VCaP (cell line): ENCODE data around the gene AHI1.
"Not testable (repeated sequence)": the region's sequence is repeated elsewhere in the genome, so short reads cannot be mapped to it uniquely, and the experiment has no call there.

ENCODE experiments used
- H3K27ac ChIP-seq: fragments of 450-650 bp; 2 replicates; pipeline ENCODE4 v1.5.1; 2017
- CTCF ChIP-seq: fragments of 450-650 bp; conservative IDR thresholded peaks from 2 replicates; pipeline ENCODE4 v1.5.1; 2017; ENCODE audit warnings: mild to moderate bottlenecking, moderate library complexity

AHI1 gene

DNA sequence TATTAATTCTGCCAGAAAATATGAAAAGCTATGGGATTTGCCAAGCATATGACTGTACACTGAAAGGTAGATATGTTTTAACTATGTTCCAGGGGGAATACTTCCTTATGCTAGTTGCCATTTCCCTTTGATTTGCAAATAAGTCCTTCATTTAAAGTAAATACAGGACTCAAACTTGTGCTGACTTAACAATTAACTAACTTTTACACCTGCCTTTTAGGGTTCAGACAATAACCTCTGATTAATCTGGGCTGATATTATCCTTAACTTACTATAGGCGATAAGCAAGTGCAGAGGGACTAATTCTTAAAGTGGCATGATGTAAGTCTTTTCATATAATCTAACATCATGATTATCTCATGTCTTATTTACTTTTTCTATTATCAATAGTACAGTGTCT, 143.1 kb downstream of the AHI1 start:
- no peak for TF ChIP-seq CTCF
- H3K27ac ChIP-seq: no peak overlapping the region

- no peak overlapping the region for H3K27ac ChIP-seq
- no peak for TF ChIP-seq CTCF
Observed at GRCh38 chr6:135353113-135353512, 144.4 kb downstream of the AHI1 start.

DNA sequence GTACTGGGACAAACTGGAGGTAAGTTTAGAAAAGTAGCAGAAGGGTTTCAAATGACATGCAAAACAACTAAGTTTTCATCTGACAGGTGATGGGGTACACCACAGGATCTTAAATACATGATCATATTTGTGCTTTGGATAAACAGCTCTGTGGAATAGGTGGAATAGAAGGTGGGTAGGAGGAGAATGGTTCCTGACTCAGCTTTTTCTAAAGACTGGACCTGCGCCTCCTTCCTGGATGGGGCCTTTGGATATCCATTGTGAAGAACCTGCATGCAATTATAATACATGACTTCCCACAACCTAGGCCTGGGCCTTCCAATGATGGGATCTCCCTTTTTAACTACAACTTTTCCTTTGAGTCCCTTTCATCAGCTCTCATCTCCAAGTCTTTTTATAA, 145.9 kb downstream of the AHI1 start:
- H3K27ac ChIP-seq: no peak overlapping the region
- no peak for TF ChIP-seq CTCF

DNA sequence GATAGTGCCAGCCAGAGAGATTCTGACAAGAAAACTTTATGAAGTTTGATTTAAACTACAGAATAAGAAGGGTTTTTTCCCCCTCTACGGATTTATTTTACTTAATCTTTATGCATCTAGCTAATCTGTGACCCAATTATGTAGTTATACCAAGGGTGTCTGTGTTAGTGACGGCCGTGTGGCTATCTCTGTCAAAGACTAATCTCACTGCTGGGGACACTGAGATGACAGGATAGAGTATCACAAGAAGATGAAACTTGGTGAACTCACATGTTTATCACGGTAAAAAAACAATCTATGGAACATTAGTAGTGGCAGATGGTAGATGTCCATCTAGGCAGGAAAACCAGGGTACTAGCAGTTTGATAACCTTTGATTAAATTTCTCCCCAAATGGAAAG, 149.7 kb downstream of the AHI1 start:
- TF ChIP-seq CTCF: no peak
- H3K27ac ChIP-seq: no peak overlapping the region

- no peak for TF ChIP-seq CTCF
- no peak overlapping the region for H3K27ac ChIP-seq
Observed at GRCh38 chr6:135346747-135347146, 150.8 kb downstream of the AHI1 start.

GRCh38 chr6:135344526-135344925, 153.0 kb downstream of the AHI1 start:
- H3K27ac ChIP-seq: no peak overlapping the region
- TF ChIP-seq CTCF: no peak

- H3K27ac ChIP-seq: not testable (repeated sequence)
Observed at GRCh38 chr6:135339920-135340319, 157.6 kb downstream of the AHI1 start.

GRCh38 chr6:135334169-135334568, 163.4 kb downstream of the AHI1 start:
- TF ChIP-seq CTCF: no peak
- H3K27ac ChIP-seq: no peak overlapping the region
